Measurements from ENCODE around the gene ASB5.

- TF ChIP-seq POLR2A (IDR thresholded peaks at IDR 0.05; ENCODE audit: low read length) (no peak), GATA1 (IDR thresholded peaks at IDR 0.05; ENCODE audit: low read depth, low read length) (no peak)
Observed at GRCh38 chr4:176303938-176304337, 34.9 kb upstream of the ASB5 start.

All from erythroblast (primary cell).